CD14-positive monocyte (primary cell): ENCODE data around the gene ARHGEF33. TPM values are rescaled to one million over a fixed set of nuclear protein-coding genes. Genes with fewer than 3 reads are reported as not detected.
A peak's percentile ranks its signal among the peaks of the same experiment; 100 is the strongest.

Experiments
- DNase-seq, 3 donors: peaks; one replicate each; pipeline ENCODE4 v3.0.0-alpha.2; 2011 to 2022
- H2AFZ ChIP-seq: 2 replicates; pipeline ENCODE4 v1.6.0; 2012; ENCODE audit warnings: mild to moderate bottlenecking, low read depth, low read length, inconsistent platforms; ENCODE audit not compliant: insufficient read depth, poor library complexity, severe bottlenecking
- H3K27ac ChIP-seq, 2 donors: 1 replicate in 1 of 2; 2 replicates in 1 of 2; pipeline ENCODE4 v1.5.1; 2012 to 2013; ENCODE audit warnings: low read length in 2 of 2, control low read depth in 1 of 2, inconsistent platforms in 1 of 2, low read depth in 1 of 2, mild to moderate bottlenecking in 1 of 2
- H3K27me3 ChIP-seq, 2 donors: one replicate each; pipeline versions ENCODE4 v1.6.0 to v1.6.1; 2011 to 2013; ENCODE audit warnings: low read length in 2 of 2; ENCODE audit not compliant: control insufficient read depth in 2 of 2, insufficient read depth in 2 of 2
- H3K36me3 ChIP-seq, 2 donors: replicated peaks in 1 of 2; 1 replicate in 1 of 2; 2 replicates in 1 of 2; pipeline versions ENCODE4 v1.5.1 to v1.6.1; 2012 to 2013; ENCODE audit warnings: low read length in 2 of 2, control low read depth in 1 of 2, inconsistent platforms in 1 of 2, mild to moderate bottlenecking in 1 of 2; ENCODE audit not compliant: insufficient read depth in 2 of 2, control insufficient read depth in 1 of 2
- H3K4me1 ChIP-seq, 2 donors: 1 replicate in 1 of 2; 2 replicates in 1 of 2; pipeline versions ENCODE4 v1.5.1 to v1.6.1; 2012 to 2013; ENCODE audit warnings: low read length in 2 of 2, control low read depth in 1 of 2, inconsistent platforms in 1 of 2, mild to moderate bottlenecking in 1 of 2, moderate library complexity in 1 of 2; ENCODE audit not compliant: insufficient read depth in 2 of 2, control insufficient read depth in 1 of 2
- H3K4me2 ChIP-seq: replicated peaks from 2 replicates; pipeline ENCODE3; 2012; ENCODE audit warnings: low read length, moderate library complexity, mild to moderate bottlenecking; ENCODE audit not compliant: poor library complexity, severe bottlenecking; ENCODE audit errors: extremely low read depth
- H3K4me3 ChIP-seq, 3 experiments: fragments of 200-600 bp in 1 of 3; sonication (generic) in 1 of 3; replicated peaks in 1 of 3; 1 replicate in 2 of 3; 2 replicates in 1 of 3; pipeline ENCODE4 v1.5.1; 2011 to 2013; ENCODE audit warnings: low read length in 3 of 3, mild to moderate bottlenecking in 3 of 3, control low read depth in 2 of 3, low read depth in 2 of 3, inconsistent platforms in 1 of 3, moderate library complexity in 1 of 3
- H3K79me2 ChIP-seq: 2 replicates; pipeline ENCODE4 v1.6.0; 2012; ENCODE audit warnings: mild to moderate bottlenecking, control low read depth, inconsistent platforms, low read length, moderate library complexity; ENCODE audit not compliant: insufficient read depth
- H3K9ac ChIP-seq: 2 replicates; pipeline ENCODE4 v1.6.0; 2017; ENCODE audit warnings: low read length, mild to moderate bottlenecking; ENCODE audit not compliant: insufficient read depth, poor library complexity, severe bottlenecking
- H3K9me3 ChIP-seq, 2 donors: replicated peaks in 1 of 2; 1 replicate in 1 of 2; 2 replicates in 1 of 2; pipeline versions ENCODE4 v1.5.1 to v1.6.1; 2012 to 2013; ENCODE audit warnings: low read length in 2 of 2, control low read depth in 1 of 2; ENCODE audit not compliant: control insufficient read depth in 1 of 2, insufficient read depth in 1 of 2
- H4K20me1 ChIP-seq: 2 replicates; pipeline ENCODE4 v1.6.0; 2012; ENCODE audit warnings: mild to moderate bottlenecking, low read length, control low read depth, moderate library complexity; ENCODE audit not compliant: insufficient read depth
- H3K27ac Mint-ChIP-seq, 7 donors: one replicate each; pipeline ENCODE4 v1.8.0; 2020; ENCODE audit warnings: mild to moderate bottlenecking in 7 of 7, mixed read lengths in 7 of 7, moderate library complexity in 6 of 7, inconsistent platforms in 2 of 7
- H3K27me3 Mint-ChIP-seq, 3 donors: one replicate each; pipeline ENCODE4 v1.8.0; 2021 to 2022; ENCODE audit warnings: low read depth in 3 of 3, mild to moderate bottlenecking in 3 of 3, mixed read lengths in 3 of 3, moderate library complexity in 3 of 3, inconsistent platforms in 1 of 3
- H3K36me3 Mint-ChIP-seq, 2 donors: one replicate each; pipeline ENCODE4 v1.8.0; 2020; ENCODE audit warnings: mixed read lengths in 2 of 2, inconsistent platforms in 1 of 2, mild to moderate bottlenecking in 1 of 2
- H3K4me1 Mint-ChIP-seq: one replicate; pipeline ENCODE4 v1.8.0; 2020; ENCODE audit warnings: mild to moderate bottlenecking, mixed read lengths
- H3K4me3 Mint-ChIP-seq, 2 donors: one replicate each; pipeline ENCODE4 v1.8.0; 2020; ENCODE audit warnings: mild to moderate bottlenecking in 2 of 2, mixed read lengths in 2 of 2, moderate library complexity in 1 of 2
- H3K9me3 Mint-ChIP-seq, 7 donors: one replicate each; pipeline ENCODE4 v1.8.0; 2020 to 2022; ENCODE audit warnings: mixed read lengths in 7 of 7, mild to moderate bottlenecking in 6 of 7, moderate library complexity in 6 of 7, inconsistent platforms in 2 of 7
- CTCF ChIP-seq: fragments of 200-600 bp; IDR thresholded peaks from one replicate; pipeline ENCODE4 v1.8.0; 2022; ENCODE audit warnings: antibody characterized with exemption, mild to moderate bottlenecking
- WGBS: methylation state at CpG from one replicate; pipeline ENCODE4 v1.1.5; 2013; ENCODE audit warnings: missing lambda C conversion rate; ENCODE audit not compliant: insufficient coverage; 5-methylcytosine and 5-hydroxymethylcytosine counted together
- intact Hi-C, 2 donors: fragments of 100-400 bp; cut with micrococcal nuclease; formaldehyde crosslinking; loops; one replicate each; pipeline versions ENCODE4 v1.15.0 to v1.15.1; 2023
- polyA plus RNA-seq, 3 donors: library from polyadenylated mRNA; depleted of rRNA in 1 of 3; unstranded in 2 of 3; stranded (reverse) in 1 of 3; fragments of 300-500 nt in 2 of 3; fragments of >200 nt in 1 of 3; fragmentation: Illumina TruSeq in 2 of 3; gene quantifications; 1 replicate in 2 of 3; 2 replicates in 1 of 3; pipeline ENCODE4 v1.2.3, GENCODE V29; 2012 to 2021

Gene ARHGEF33
- polyA plus RNA-seq, 3 donors: 0.33 TPM; not detected in 2

- H3K27me3 ChIP-seq: no peaks in the 10 kb centered on the region
- no peak overlapping the region for H3K9ac ChIP-seq
- no peak for DNase-seq
- H3K4me2 ChIP-seq: no peak overlapping the region
- Mint-ChIP-seq H3K4me3 (no peak overlapping the region), H3K9me3 (no peaks in the 10 kb centered on the region), H3K4me1 (peaks cover 10% of the 10 kb centered on the region), H3K36me3 (no peaks in the 10 kb centered on the region), H3K27ac (no peak overlapping the region), H3K27me3 (no peaks in the 10 kb centered on the region)
- H3K4me1 ChIP-seq: no peaks in the 10 kb centered on the region
- no peaks in the 10 kb centered on the region for H3K36me3 ChIP-seq
- intact Hi-C loops: no loop called here
- H3K9me3 ChIP-seq: no peaks in the 10 kb centered on the region
- H3K4me3 ChIP-seq: no peak overlapping the region
- TF ChIP-seq CTCF: no peak
- H3K27ac ChIP-seq: no peak overlapping the region
- 100% methylated on average over 2 of the region's 9 CpGs for WGBS
- H3K79me2 ChIP-seq: no peaks in the 10 kb centered on the region
- H2AFZ ChIP-seq: peak overlapping the region; percentile 36
- H4K20me1 ChIP-seq: no peaks in the 10 kb centered on the region
These were observed 36.3 kb downstream of the ARHGEF33 start for GRCh38 chr2:38925982-38926381.

- Histone ChIP-seq H3K4me2 (no peak overlapping the region), H3K27me3 (no peaks in the 10 kb centered on the region), H2AFZ (peak overlapping the region; percentile 32), H3K9ac (no peak overlapping the region), H3K27ac (no peak overlapping the region), H4K20me1 (no peaks in the 10 kb centered on the region), H3K9me3 (no peaks in the 10 kb centered on the region), H3K4me3 (no peak overlapping the region), H3K79me2 (no peaks in the 10 kb centered on the region), H3K36me3 (no peaks in the 10 kb centered on the region), H3K4me1 (no peaks in the 10 kb centered on the region)
- Mint-ChIP-seq H3K4me1 (no peaks in the 10 kb centered on the region), H3K27ac (no peak overlapping the region), H3K4me3 (no peak overlapping the region), H3K9me3 (no peaks in the 10 kb centered on the region), H3K27me3 (peaks cover 0 to 5% (median 0%) of the 10 kb centered on the region in 3 donors), H3K36me3 (no peaks in the 10 kb centered on the region)
- intact Hi-C loops: no loop called here
- no peak for DNase-seq
- no CpG with 5 or more reads among the region's 2 CpGs for WGBS
- TF ChIP-seq CTCF: no peak
These were observed 40.9 kb downstream of the ARHGEF33 start for GRCh38 chr2:38930600-38930999.
